Measurements from ENCODE around the gene TMEM255B.

GRCh38 chr13:113825841-113826240 lies 66.8 kb downstream of the TMEM255B start:
- no peak for TF ChIP-seq RARB (CRISPR knock-in tag; IDR thresholded peaks at IDR 0.05)
- no peak for TF ChIP-seq PPARA (CRISPR knock-in tag; IDR thresholded peaks at IDR 0.05; ENCODE audit: borderline replicate concordance)
- no peak for TF ChIP-seq ISL1 (CRISPR knock-in tag; IDR thresholded peaks at IDR 0.05)
- TF ChIP-seq TOX (CRISPR knock-in tag; IDR thresholded peaks at IDR 0.05; ENCODE audit: borderline replicate concordance): no peak
- TF ChIP-seq, protein P1, sequence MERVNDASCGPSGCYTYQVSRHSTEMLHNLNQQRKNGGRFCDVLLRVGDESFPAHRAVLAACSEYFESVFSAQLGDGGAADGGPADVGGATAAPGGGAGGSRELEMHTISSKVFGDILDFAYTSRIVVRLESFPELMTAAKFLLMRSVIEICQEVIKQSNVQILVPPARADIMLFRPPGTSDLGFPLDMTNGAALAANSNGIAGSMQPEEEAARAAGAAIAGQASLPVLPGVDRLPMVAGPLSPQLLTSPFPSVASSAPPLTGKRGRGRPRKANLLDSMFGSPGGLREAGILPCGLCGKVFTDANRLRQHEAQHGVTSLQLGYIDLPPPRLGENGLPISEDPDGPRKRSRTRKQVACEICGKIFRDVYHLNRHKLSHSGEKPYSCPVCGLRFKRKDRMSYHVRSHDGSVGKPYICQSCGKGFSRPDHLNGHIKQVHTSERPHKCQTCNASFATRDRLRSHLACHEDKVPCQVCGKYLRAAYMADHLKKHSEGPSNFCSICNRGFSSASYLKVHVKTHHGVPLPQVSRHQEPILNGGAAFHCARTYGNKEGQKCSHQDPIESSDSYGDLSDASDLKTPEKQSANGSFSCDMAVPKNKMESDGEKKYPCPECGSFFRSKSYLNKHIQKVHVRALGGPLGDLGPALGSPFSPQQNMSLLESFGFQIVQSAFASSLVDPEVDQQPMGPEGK (CRISPR knock-in tag; IDR thresholded peaks at IDR 0.05; ENCODE audit: borderline replicate concordance): no peak
- TF ChIP-seq OSR1 (CRISPR knock-in tag; IDR thresholded peaks at IDR 0.05): no peak
- no peak for TF ChIP-seq ARNTL (CRISPR knock-in tag; IDR thresholded peaks at IDR 0.05; ENCODE audit: borderline replicate concordance, low read depth)
- TF ChIP-seq ZFP3 (CRISPR knock-in tag; IDR thresholded peaks at IDR 0.05): no peak
- TF ChIP-seq ZNF70 (CRISPR knock-in tag; IDR thresholded peaks at IDR 0.05): no peak
- TF ChIP-seq, protein P2, sequence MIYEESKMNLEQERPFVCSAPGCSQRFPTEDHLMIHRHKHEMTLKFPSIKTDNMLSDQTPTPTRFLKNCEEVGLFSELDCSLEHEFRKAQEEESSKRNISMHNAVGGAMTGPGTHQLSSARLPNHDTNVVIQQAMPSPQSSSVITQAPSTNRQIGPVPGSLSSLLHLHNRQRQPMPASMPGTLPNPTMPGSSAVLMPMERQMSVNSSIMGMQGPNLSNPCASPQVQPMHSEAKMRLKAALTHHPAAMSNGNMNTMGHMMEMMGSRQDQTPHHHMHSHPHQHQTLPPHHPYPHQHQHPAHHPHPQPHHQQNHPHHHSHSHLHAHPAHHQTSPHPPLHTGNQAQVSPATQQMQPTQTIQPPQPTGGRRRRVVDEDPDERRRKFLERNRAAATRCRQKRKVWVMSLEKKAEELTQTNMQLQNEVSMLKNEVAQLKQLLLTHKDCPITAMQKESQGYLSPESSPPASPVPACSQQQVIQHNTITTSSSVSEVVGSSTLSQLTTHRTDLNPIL (CRISPR knock-in tag; IDR thresholded peaks at IDR 0.05; ENCODE audit: low read depth): no peak
- TF ChIP-seq, protein P3, sequence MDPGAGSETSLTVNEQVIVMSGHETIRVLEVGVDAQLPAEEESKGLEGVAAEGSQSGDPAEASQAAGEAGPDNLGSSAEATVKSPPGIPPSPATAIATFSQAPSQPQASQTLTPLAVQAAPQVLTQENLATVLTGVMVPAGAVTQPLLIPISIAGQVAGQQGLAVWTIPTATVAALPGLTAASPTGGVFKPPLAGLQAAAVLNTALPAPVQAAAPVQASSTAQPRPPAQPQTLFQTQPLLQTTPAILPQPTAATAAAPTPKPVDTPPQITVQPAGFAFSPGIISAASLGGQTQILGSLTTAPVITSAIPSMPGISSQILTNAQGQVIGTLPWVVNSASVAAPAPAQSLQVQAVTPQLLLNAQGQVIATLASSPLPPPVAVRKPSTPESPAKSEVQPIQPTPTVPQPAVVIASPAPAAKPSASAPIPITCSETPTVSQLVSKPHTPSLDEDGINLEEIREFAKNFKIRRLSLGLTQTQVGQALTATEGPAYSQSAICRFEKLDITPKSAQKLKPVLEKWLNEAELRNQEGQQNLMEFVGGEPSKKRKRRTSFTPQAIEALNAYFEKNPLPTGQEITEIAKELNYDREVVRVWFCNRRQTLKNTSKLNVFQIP (CRISPR knock-in tag; IDR thresholded peaks at IDR 0.05; ENCODE audit: borderline replicate concordance, low read depth): no peak
- TF ChIP-seq BACH2 (CRISPR knock-in tag; IDR thresholded peaks at IDR 0.05; ENCODE audit: borderline replicate concordance): no peak
